HG02840 (cell line): ENCODE measurements around the gene CD244.
"Not testable (repeated sequence)": the region's sequence is repeated elsewhere in the genome, so short reads cannot be mapped to it uniquely, and the experiment has no call there.

Experiments used
- ATAC-seq: cut with Tn5 transposase; IDR thresholded peaks from one replicate; pipeline ENCODE4 v1.9.1; 2021; ENCODE audit warnings: mild to moderate bottlenecking, moderate library complexity, moderate number of reproducible peaks; ENCODE audit not compliant: unreplicated experiment, low FRiP score

The CD244 gene

DNA sequence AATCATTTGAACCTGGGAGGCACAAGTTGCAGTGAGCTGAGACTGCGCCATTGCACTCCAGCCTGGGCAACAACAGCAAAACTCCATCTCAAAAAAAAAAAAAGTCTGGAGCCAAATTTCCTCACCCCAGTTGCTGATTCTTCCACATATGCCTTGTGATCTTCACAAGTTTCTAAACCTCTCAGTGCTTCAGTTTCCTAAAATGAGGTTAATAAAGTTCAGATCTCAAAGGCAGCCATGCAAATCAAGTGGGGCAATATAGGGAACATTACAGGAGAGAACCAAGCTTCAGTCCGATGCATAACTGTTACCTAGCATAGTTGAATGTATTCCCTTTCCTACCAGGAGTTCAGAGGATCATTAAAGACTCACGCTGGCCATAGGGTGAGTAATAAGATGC, 17.5 kb upstream of the CD244 start:
- no peak for ATAC-seq

DNA sequence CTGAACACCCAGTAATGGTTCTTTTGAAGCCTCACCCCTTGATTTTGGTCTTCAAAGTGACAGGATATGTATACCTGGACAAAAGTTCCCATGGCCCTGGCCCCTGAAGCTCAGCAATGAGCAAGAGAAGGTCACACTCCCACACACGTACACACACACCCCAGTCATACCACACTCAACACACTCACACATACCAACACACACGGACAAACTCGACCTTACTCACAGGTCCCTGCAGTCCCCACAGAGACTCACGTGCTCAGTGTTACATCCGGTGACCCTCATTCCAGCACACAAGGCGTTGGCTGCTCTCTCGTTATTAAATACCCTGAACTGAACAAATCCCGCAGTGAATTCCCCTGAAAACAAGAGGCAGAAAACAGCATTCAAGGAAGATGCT, 16.4 kb upstream of the CD244 start:
- ATAC-seq, result no peak

DNA sequence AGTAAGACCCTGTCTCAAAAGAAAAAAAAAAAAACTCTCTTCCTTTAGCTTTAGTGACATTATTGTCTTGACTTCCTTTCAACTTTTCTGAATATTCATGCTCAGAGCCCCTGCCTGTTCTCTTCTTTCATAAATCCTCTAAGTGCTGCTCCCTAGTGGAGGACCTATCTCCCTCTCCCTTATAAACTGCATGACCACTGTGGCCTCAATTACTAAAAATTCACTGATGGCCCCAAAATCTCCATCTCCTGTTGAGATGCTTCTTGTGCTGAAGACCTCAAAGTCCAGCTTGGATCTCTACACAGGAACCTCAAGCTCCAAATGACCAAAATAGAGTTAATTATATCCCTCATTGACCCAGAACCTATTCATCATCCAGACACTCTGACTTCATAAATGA, 14.5 kb upstream of the CD244 start:
- no peak for ATAC-seq

DNA sequence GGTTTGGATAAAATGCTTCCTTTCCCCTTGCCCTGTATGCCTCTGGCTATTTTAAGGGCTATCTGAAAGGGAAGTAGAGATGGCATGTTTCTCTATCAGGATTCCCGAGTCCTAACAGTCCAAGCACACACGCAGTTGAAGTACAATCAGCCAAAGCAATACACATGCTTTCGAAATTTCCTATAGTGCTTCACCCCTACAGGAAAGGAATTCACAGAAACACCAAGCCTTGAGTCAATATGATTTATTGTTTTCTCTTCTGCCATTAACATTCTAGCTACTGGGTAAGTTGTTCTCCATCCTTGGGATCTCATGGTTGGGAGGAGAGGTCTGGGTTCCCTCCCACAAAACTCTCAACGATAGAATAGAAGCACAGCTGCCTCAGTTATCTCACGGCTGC, 13.6 kb upstream of the CD244 start:
- ATAC-seq, result no peak

DNA sequence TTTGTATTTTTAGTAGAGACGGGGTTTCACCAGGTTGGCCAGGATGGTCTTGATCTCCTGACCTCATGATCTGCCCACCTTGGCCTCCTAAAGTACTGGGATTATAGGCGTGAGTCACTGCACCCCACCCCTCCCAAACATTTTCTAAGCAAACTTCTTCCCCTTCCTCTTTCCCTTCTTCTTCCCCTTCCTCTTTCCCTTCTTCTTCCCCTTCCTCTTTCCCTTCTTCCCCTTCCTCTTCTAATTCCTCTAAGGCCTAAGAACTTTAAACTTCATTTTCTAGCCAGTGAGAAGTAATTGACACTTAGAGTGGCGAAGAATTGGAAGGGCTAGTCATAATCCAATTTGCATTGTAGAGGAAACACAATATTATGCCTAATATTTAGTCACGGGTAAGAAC, 12.9 kb upstream of the CD244 start:
- not testable (repeated sequence) for ATAC-seq

DNA sequence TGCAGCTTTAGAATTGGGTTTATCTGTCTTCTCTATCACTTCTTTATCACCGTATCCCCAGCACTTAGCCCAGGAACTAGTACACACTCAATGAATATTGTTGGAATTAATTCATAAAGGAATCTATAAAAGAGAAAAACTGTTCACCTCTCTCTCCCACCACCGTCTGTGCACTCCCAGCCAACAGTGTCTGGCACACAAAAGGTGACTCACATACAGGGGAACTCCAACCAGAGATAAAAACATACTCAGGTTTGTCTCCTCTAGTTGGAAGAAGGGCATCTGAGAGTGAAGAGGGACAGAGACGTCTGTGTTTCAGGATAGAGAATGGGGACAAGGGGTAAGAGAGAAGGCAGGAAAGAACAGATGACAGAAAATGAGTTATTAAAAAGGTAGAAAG, 12.2 kb upstream of the CD244 start:
- ATAC-seq, result no peak

DNA sequence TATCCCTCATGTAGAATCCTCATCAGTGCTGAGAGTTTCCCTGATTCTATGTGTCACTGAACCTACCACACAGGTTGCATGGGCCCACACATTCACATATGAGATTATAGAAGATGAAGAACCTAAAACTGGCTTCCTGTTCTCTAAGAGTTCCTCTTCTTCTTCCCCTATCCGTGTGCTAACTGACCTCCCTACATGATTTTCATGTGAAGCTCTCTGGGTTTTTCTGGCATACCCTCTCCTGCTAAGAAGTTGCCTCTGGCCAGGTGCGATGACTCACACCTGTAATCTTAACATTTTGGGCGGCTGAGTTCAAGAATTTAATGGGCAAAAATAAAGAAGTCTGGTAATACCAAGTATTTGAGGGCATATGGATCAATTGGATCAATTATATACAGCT, 5.5 kb upstream of the CD244 start:
- no peak for ATAC-seq

DNA sequence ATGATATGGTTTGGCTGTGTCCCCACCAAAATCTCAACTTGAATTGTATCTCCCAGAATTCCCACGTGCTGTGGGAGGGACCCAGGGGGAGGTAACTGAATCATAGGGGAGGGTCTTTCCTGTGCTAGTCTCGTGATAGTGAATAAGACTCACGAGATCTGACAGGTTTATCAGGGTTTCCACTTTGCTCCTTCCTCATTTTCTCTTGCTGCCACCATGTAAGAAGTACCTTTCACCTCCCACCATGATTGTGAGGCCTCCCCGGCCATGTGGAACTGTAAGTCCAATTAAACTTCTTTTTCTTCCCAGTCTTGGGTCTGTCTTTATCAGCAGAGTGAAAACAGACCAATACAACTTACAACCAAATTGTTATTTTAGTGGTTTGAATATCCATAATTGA, 5.0 kb upstream of the CD244 start:
- not testable (repeated sequence) for ATAC-seq

DNA sequence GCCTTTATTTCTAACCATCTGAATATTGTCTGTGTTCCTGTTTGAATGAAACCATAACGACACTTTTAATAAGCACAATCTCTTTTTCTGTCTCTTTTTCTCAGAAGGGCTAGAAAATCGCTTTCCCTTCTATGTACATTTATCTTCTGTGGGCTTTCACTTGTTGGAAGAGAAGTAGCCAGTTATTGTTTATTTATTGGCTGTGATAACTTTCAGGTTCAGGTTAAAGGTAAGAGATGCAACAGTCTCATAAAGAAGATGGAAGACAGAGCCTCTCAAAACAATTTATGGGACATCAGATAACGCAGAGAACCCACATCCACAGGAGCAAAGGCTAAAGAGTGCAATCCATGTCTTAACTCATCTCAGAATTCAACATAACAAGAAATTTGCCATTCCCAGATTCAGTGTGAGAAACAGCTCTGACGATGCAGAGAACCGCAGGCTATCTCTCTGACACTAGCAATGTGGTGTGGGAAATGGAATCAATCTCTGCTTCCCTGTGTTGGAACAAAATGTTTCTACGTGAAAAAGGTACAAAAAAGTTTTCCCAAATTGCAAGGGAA, 4.1 kb upstream of the CD244 start:
- no peak for ATAC-seq

DNA sequence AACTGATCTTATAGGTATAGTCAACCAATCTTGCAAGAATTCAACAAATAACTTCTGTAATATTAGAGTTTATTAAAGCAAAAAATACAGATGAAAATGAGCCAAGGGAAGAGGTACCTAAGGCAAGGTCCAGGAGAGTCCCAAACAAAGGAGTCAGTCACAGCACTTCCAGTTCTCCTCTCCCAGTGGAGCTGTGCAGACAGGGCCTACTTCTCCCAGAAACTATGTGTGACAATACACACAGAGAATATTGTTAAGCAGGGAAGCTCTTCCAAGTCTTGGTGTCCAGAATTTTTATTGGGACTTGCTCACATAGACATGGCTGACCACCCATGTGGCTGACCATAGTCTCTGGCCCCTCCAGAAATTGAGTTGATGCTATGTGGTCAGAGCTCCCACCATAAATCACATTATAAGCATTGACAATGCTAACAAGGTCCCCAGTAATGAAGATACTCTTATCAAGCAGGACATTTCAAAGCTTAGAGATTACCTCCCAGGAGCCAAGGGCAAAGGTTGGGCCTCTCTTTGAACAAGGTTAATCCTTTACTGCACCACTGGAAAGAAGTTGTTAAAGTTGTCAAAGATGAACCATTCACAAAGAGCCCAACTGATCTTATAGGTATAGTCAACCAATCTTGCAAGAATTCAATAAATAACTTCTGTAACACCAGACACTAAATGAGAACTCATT, 3.5 kb upstream of the CD244 start:
- ATAC-seq, result no peak

DNA sequence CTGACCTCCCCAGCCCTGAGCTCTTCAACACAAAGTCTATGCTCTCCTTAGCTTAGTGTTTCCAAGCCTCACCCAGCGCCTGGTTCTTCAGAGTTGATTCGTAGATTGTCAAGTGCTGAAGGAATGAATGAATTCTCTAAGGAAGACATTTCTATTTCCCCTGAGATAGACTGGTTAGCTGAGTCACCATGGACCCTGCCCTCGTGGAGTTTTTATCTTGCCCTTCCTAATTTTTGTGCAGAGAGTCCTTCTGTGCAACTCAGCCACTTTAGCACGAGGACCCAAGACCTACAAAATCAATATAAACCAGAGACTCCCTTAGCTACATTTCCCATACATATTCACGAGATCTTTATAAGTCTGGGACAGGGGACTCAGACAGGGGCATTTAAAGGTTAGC, 2.6 kb upstream of the CD244 start:
- ATAC-seq, result no peak

DNA sequence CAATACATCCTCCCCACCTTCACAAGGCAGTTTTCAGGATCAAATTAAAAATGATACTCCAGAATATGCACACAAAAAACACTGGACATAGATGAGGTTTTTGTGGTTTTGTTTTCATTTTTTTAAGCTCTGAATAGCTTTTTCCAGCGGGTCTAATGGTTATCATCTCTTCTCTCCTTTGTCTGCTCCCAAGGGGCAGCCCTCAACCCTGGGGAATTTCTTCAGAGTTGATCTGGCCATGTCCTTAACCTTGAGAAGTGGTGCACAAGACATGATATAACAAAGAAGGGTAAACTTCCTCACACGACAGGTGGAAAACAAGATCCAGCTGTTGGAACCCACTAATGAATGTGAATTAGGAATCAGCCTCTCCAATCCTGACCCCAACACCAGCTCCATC, 1.5 kb upstream of the CD244 start:
- no peak for ATAC-seq

DNA sequence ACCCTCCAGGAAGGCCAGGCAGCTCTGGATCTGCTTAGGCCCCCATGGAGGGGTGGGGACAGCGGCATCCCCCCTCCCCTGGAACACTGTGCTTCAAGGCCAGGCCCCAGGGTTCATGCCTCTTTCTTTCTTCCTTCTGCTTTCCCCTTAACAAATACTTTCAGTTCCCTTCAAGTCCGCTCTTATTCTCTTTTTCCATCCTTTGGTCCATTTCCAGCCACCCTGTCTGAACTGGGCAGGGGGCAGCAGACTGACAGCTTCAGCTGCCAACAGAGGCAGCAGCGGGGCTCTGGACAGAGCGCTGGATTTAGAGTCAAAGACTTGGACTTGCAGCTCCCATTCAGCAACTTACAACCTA, 1.1 kb upstream of the CD244 start:
- ATAC-seq, result no peak

DNA sequence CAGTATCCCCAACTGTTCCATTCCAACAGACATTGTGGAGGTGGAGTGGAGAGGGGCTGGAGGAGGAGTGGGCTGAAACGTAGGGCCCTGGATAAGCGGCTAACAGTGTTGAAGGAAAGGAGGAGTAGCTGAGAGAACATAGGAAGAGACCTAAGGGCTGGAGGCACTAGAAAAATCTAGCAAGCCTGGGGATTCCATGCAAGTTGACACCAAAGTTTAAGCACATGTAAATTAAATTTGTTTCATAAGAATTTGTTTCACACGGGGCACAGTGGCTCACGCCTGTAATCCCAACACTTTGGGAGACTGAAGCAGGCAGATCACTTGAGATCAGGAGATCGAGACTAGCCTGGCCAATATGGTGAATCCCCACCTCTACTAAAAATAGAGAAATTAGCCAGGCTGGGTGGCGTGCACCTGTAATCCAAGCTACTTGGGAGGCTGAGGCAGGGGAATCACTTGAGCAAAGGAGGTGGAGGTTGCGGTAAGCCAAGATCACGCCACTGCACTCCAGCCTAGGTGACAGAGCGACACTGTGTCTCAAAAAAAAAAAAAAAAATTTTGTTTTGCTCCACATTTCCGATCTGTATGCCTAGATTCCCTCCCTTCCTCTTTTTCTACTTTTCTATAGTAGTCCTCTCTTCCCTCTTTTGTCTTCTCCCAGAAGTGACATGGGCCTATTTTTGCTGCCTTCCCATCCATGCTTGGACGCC, 530 bp upstream of the CD244 start:
- ATAC-seq, result no peak

DNA sequence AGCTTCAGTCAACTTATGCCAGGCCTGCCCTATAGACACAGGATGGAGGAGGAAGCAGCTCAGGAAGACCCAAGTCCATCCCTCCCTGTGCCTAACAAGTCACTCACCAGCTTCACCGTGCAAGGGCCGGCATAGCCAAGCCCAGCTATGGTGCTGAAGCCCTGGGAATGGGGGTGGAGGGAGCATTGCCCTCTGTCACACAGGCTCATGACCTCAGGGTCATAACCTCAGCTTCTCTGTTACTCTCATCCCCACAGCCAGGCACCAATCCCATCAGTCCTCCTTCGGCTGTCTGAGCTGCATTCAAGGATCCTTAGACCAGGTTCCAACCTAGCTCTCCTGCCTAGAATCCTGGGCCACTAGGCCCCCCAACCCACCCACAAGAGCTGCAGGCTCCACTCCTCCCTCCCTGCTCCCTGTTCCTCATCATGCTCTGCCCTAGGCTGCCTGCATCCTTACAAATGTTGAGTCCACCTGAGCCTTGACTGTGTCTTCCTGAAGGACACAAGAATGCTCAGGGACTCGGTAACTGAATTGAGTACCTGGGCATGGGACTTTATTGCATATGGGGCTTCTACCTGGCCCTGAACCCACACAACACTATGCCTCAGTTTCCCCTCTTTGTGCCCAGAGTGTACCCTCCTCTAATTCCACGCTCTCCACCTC, 1.7 kb downstream of the CD244 start:
- no peak for ATAC-seq

DNA sequence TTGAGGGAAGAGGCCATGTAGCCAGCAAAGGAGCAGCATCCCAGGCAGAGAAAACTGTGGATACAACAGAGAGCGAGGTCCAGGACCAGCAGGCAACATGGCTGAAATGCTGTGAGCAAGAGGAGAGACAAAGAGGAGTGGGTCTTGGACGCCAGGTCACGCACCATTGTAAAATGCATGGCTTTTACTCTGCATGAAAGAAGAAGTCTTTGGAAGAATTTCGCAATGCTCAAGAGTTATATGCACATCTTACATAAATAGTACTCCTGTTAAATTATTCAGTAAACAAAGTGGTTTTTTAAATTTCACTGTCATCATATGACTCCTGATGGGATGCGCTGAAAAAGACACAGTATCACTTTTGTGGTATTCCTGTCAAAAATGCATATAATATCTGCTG, 3.5 kb downstream of the CD244 start:
- no peak for ATAC-seq

DNA sequence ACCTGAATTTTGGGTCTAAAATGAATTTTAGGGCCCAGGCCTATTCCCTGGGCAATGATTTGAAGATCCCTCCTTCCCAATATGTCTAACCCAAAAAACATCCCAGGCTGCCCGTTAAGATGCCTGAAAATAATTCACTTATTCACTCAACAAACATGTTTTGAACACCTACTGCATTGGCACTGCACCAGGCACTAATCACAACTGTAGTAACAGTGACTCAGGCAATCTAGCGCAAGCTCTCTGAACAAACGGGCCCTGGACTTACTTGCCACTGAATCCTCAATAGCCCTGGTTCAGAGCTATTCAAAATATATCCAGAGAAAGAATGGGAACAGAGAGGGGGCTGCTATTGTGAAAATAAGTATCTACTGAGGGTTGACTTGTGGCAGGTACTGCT, 4.2 kb downstream of the CD244 start:
- no peak for ATAC-seq

DNA sequence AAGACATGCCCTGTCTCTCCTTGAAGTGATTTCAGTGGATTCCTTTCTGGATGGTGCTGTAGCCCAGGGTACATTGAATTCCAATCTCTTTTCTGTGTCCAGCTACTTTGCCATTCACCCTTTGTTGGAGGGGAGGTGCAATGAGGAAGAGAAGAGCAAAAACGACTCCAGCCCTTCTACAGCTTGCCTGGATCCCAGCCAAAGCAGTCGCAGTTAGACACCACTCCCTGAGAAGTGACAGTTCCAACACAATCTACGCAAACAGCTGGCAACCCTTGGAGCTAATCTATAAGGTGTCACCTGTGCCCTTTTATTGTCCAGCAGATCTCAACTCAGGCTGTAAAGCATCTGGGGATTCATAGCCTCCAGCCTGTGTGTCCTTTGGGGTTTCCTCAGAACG, 4.6 kb downstream of the CD244 start:
- no peak for ATAC-seq

DNA sequence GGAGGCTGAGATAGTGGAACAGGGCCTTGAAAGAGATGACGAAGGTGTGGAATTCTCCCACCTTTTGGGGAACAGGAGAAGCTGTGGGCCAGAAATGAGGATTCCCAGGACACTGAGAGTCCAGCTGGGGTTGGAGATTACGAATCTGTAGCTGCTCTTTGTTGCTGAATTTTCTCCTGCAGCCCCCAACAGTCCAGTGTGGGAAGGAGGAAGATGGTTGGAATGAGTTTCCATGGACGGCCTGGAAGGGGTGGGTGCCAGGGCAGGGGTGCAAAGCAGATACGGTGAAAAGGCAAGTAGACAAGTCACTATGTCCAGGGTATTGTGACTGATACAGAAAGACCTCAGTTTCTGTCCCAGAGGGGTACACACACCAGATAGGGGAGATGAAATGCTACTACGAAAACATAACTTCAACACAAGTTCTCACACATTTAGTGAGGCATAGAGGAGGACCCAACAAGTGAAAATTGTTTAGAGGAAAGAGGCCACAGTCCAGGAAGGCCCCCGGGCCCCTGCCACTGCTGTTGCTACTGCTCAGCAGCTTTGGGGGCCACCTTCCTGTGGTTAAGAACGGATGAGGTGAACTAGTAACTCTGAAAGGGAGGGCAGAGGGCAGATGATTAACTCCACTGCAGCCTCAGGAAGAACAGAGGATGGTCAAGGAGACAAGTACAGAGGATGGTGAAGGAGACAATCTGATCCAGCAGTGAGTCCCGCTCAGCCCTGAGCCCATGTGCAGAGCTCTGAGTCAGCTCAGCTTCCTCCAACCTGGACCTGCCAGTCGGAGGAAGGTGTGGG, 7.3 kb downstream of the CD244 start:
- ATAC-seq, result no peak

DNA sequence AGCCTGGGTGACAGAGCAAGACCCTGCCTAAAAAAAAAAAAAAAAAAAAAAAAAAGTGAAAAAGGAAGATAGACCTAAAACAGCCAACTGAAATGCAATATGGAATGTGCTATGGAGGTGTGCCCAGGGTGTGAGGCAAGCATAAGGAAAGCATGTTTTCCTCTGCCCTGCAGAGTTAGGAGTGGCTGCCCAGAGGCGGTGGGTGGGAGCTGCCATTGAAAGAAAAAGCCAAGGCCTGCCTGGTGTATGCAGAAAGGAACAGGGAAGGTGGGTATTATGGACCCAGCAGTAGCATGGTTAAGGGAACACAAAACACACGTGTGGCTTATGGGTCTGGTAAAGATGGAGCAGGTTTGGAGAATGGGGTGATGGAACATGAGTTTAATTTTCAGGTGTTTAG, 8.9 kb downstream of the CD244 start:
- ATAC-seq, result no peak

DNA sequence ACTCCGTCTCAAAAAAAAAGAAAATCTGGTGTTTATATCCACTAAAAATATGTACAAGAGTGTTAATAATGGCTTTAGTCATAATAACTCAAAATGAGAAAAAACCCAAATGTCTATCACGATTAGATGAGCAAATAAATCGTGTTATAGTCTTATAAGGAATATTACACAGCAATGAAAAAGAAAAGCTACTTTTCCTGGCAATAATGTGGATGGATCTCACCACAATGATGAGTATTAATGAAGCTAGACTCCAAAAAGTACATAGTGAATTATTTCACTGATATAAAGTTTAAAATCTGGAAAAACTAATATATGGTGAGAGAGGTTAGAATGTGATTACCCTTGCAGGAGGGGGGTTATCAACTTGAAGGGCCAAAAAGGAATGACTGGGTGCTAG, 9.7 kb downstream of the CD244 start:
- ATAC-seq, result no peak
